Stimulated activated CD4-positive, alpha-beta T cell treated with anti-CD3 and anti-CD28 coated beads, Interleukin-4, amount 100 ng/mL, for 1 hour (primary cell): Measurements from ENCODE around the gene WDR18.

ENCODE experiments used
- DNase-seq: peaks from one replicate; pipeline ENCODE4 v3.0.0-alpha.2; 2020

WDR18 gene

DNA sequence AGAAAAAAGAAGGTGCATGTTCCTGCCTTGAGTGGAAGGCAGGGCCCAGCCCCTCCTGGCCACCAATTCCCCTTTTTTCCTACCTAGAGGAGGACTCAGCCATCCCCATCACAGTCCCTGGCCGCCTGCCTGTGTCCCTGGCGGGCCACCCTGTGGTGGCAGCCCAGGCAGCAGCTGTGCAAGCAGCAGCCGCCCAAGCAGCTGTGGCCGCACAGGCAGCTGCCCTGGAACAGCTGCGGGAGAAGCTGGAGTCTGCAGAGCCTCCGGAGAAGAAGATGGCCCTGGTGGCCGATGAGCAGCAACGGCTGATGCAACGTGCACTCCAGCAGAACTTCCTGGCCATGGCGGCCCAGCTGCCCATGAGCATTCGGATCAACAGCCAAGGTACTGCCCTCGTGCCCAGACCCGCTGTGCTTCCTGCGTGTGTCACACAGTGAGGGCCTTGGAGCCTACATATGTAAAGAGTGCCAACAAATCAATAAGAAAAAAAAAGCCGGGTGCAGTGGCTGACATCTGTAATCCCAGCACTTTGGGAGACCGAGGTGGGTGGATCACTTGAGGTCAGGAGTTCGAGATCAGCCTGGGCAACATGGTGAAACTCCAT is 17.6 kb upstream of the WDR18 start:
- DNase-seq: no peak

- no peak for DNase-seq
Observed at GRCh38 chr19:970695-971094, 13.4 kb upstream of the WDR18 start.

DNA sequence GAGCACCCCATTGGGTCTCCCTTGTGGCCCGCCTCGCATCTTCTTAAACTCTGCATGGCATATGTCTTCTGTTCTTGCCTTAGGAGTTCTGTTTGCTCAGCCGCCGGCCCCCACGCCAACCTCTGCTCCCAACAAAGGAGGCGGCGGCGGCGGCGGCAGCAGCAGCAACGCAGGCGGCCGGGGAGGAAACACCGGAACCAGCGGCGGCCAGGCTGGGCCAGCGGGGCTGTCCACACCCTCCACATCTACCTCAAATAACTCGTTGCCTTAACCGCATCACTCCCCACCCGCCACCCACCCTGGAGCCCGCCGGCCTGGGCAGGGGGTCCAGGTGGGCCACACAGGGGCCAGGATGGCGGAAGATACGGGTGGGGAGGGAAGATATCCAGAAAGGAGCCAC is 12.3 kb upstream of the WDR18 start:
- DNase-seq: no peak

DNA sequence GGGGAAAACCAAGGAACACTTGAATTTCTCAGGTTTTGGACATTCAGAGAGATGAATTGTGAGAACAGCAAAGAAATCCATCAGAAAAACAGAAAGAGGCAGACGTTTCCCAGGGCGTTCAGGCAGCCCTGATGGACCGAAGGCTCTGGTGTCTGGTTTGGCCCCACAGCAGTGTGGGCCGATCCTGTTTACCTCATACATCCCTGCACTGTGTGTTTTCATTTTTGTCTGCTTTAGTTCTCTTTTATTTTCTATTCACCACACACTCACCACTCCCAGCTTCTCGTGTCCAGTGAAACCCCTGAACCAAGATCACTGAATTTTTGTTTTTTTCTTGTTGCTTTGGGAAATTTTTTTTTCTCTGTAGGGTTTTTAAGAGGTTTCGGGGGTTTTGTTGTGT is 11.9 kb upstream of the WDR18 start:
- no peak for DNase-seq

GRCh38 chr19:973726-974563 is 10.2 kb upstream of the WDR18 start:
- DNase-seq: no peak

DNA sequence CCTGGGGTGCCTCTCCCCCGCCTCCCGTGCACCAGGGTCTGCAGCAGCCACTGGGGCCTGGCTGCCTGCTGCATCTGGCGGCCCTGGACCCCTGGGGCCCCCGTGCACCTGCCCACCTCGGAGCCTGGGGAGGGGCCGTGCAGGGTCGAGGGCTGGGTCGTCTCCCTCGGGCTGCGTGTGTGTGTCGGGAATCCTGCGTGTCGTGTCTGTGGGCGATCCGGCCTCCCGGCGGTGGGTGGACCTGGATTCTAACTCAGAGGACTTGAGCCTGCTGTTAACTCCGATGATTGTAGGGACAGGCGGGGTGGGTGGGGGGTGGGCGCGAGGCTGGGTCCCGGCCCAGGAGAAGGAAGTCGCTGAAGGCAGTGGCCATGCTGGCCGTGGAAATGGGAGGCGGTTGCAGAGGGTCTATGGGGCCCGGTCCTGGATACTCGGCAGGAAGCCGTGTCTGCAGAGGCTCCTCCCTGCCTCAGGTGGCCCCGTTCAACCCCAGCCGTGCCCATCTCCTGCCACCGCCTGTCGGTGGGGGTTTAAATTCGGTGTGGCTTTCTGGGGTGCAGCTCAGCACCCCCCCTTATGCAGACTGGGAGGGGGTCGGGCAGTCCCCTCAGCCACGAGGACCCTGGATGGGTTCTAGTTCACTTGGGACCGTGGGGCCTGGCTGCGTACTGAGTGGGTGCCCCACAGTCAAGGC is 9.4 kb upstream of the WDR18 start:
- no peak for DNase-seq

GRCh38 chr19:976476-976875 is 7.7 kb upstream of the WDR18 start:
- no peak for DNase-seq

- DNase-seq: no peak
Observed at GRCh38 chr19:977058-977464, 7.1 kb upstream of the WDR18 start.

- DNase-seq: no peak
Observed at GRCh38 chr19:979318-979741, 4.8 kb upstream of the WDR18 start.

DNA sequence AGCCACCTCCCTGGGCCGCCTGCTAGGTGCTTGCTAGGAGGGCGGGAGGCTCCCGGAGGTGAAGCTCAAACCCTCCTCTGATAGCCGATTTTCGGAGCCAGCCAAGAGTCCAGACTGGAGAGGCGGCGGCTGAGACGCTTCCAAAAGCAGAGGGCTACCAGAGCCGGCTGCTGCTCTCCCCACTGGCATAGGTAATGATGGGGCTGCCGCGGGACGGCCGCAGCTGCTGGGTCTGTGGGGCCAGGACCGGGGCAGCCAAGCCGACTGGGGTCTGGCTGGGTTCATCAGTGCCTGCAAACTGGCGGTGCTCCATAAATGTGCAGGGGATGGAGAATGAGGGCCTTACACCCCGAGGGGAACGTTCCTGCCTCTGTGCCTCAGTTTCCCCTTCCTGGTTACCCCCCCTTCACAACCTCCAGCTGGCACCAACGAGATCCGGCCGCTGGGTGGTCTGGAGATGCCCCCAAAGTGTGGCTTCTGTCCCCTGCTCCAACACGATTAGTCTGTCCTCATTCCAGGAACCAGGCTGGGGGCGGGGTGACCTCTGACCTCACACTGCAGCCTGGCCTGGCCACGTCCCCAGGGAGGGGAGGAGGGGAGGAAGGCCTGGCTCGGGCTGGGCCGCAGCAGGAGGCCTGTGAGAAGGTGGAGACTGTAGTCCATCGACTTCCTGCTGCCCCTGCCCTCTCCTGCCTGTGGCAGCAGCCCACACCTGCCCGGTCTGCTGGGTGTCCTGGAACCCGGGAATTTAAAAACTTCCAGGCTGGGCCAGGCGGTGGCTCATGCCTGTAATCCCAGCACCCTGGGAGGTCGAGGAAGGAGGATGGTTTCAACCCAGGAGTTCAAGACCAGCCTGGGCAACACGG is 3.8 kb upstream of the WDR18 start:
- no peak for DNase-seq

GRCh38 chr19:982567-983170 is 1.5 kb upstream of the WDR18 start:
- peak; percentile 80 for DNase-seq

- no peak for DNase-seq
Observed at GRCh38 chr19:986083-986482, 1.9 kb downstream of the WDR18 start.

DNA sequence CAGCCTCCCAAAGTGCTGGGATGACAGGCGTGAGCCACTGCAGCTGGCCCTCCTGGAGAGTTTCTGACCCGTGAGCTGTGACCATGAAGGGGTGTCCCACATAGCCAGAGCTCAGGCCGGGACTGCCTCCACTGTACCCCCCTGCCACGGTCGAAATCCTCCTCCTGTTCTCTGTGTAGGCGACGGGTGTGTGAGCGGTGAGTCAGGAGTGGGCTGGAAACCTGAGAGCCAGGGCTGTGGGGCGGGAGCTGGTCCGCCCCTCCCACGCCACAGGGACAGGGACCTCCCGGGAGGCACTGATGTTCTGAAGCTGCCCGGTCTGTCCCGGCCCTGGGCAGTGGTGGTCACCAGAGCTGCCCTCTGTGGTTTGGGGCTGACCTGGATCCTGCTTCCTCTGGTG is 3.9 kb downstream of the WDR18 start:
- DNase-seq: no peak

GRCh38 chr19:988510-988909 is 4.4 kb downstream of the WDR18 start:
- no peak for DNase-seq

GRCh38 chr19:989381-990081 is 5.4 kb downstream of the WDR18 start:
- no peak for DNase-seq

GRCh38 chr19:990119-990571 is 6.0 kb downstream of the WDR18 start:
- no peak for DNase-seq

- DNase-seq: no peak
Observed at GRCh38 chr19:990746-991145, 6.6 kb downstream of the WDR18 start.

- peak; percentile 67 for DNase-seq
Observed at GRCh38 chr19:991174-991931, 7.2 kb downstream of the WDR18 start.

- no peak for DNase-seq
Observed at GRCh38 chr19:991932-992669, 8.0 kb downstream of the WDR18 start.

DNA sequence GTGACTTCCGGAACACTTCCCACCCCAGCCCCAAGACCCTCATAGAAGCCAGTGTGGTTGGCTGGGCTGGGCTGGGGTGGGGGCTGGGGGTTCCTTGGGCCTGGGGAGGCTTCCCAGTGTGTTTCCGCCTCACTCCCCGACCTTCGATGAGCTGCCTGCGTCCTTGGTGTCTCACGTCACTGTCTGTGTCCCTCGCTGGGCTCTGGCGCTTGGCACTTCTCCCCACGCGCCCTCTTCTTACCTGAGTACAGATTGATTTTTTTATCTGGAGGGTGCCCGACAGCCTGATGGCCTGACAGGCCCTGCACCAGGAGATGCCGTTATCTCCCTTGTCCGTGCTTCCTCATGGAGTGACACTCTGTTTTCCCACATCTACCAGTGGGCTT is 8.5 kb downstream of the WDR18 start:
- no peak for DNase-seq
